ENCODE measurements around the gene CR1. TPM values are rescaled to one million over a fixed set of nuclear protein-coding genes. Genes with fewer than 3 reads are reported as not detected.
"Not testable (repeated sequence)": the region's sequence is repeated elsewhere in the genome, so short reads cannot be mapped to it uniquely, and the experiment has no call there.

Gene CR1
- total RNA-seq, 1 experiment from 2014 or later: 0.13 TPM

GRCh38 chr1:207487636-207488035 lies 8.3 kb upstream of the CR1 start:
- DNase-seq (ENCODE audit: low spot score) (no peak), ATAC-seq (no peak)
- Mint-ChIP-seq H3K9me3 (no peaks in the 10 kb centered on the region), H3K4me1 (no peaks in the 10 kb centered on the region), H3K36me3 (no peaks in the 10 kb centered on the region), H3K27ac (no peak overlapping the region), H3K4me3 (no peak overlapping the region), H3K27me3 (ENCODE audit: low read depth) (no peaks in the 10 kb centered on the region; the same call in none of the 2 replicates)
- ChIA-PET CTCF (interaction anchor here (0.6 to 1.4 kb wide), 4 partner anchors 33 to 93 kb away, joined by 3 to 5 read pairs (median 3); partner anchors contain the start of gene CR2), POLR2A (no interaction called here)
- no peak for TF ChIP-seq IRF1 (CRISPR knock-in tag; IDR thresholded peaks at IDR 0.05)

GRCh38 chr1:207493212-207493611 lies 2.7 kb upstream of the CR1 start:
- ATAC-seq (no peak), DNase-seq (ENCODE audit: low spot score) (no peak)
- Mint-ChIP-seq H3K4me3 (no peak overlapping the region), H3K4me1 (peaks cover 11% of the 10 kb centered on the region), H3K27me3 (ENCODE audit: low read depth) (peaks cover 29% of the 10 kb centered on the region), H3K9me3 (no peaks in the 10 kb centered on the region), H3K36me3 (no peaks in the 10 kb centered on the region), H3K27ac (no peak overlapping the region)
- TF ChIP-seq FOXK1 (CRISPR knock-in tag; IDR thresholded peaks at IDR 0.05): no peak
- TF ChIP-seq GRHL2 (CRISPR knock-in tag; IDR thresholded peaks at IDR 0.05; ENCODE audit: insufficient replicate concordance, severe bottlenecking): no peak
- no peak for TF ChIP-seq FOXP1 (CRISPR knock-in tag; IDR thresholded peaks at IDR 0.05; ENCODE audit: borderline replicate concordance)
- TF ChIP-seq E2F4 (CRISPR knock-in tag; IDR thresholded peaks at IDR 0.05; ENCODE audit: borderline replicate concordance, low read depth): no peak
- TF ChIP-seq ZNF121 (CRISPR knock-in tag; IDR thresholded peaks at IDR 0.05): no peak
- no peak for TF ChIP-seq ETV6 (CRISPR knock-in tag; IDR thresholded peaks at IDR 0.05)
- ChIA-PET CTCF (no interaction called here), POLR2A (no interaction called here)

- TF ChIP-seq SP1 (CRISPR knock-in tag; conservative IDR thresholded peaks at IDR 0.05): no peak
- no peak for TF ChIP-seq ZNF138 (CRISPR knock-in tag; conservative IDR thresholded peaks at IDR 0.05)
- ChIA-PET POLR2A (no interaction called here), CTCF (no interaction called here)
- ATAC-seq: no peak
- H3K27me3 Mint-ChIP-seq (ENCODE audit: low read depth): peaks cover 29% of the 10 kb centered on the region
- H3K4me3 Mint-ChIP-seq: no peak overlapping the region
- no peak overlapping the region for H3K27ac Mint-ChIP-seq
- H3K9me3 Mint-ChIP-seq: no peaks in the 10 kb centered on the region
- H3K36me3 Mint-ChIP-seq: no peaks in the 10 kb centered on the region
- H3K4me1 Mint-ChIP-seq: peaks cover 11% of the 10 kb centered on the region
- DNase-seq (ENCODE audit: low spot score): no peak
These were observed 1.8 kb upstream of the CR1 start for GRCh38 chr1:207494171-207494570.

- Mint-ChIP-seq H3K4me1 (peaks cover 11% of the 10 kb centered on the region), H3K27me3 (ENCODE audit: low read depth) (peaks cover 29% of the 10 kb centered on the region), H3K4me3 (peak overlapping the region; percentile 76)
- ChIA-PET POLR2A (interaction anchor here (1.4 to 2.0 kb wide), 2 partner anchors 72 to 442 kb away, joined by 3 to 4 read pairs; partner anchors contain the start of gene PFKFB2), CTCF (interaction anchor here (0.8 to 1.8 kb wide), 5 partner anchors 41 to 412 kb away, joined by 3 to 12 read pairs (median 7); partner anchors contain the start of gene CR2)
- not testable (repeated sequence) for H3K27ac Mint-ChIP-seq; ATAC-seq; H3K9me3 Mint-ChIP-seq; DNase-seq (ENCODE audit: low spot score); H3K36me3 Mint-ChIP-seq
These were observed 676 bp upstream of the CR1 start for GRCh38 chr1:207495281-207495680.

GRCh38 chr1:207497941-207498340 lies 2.0 kb downstream of the CR1 start:
- Mint-ChIP-seq H3K27me3 (ENCODE audit: low read depth) (peaks cover 29% of the 10 kb centered on the region), H3K9me3 (no peaks in the 10 kb centered on the region), H3K4me1 (peaks cover 11% of the 10 kb centered on the region), H3K4me3 (no peak overlapping the region), H3K27ac (no peak overlapping the region), H3K36me3 (no peaks in the 10 kb centered on the region)
- ATAC-seq (no peak), DNase-seq (ENCODE audit: low spot score) (no peak)
- ChIA-PET CTCF (interaction anchor here (0.7 to 2.7 kb wide), 4 partner anchors 44 to 414 kb away, joined by 3 to 7 read pairs (median 4); partner anchors contain the start of gene CR2), POLR2A (no interaction called here)
- TF ChIP-seq ZSCAN18 (CRISPR knock-in tag; IDR thresholded peaks at IDR 0.05) (no peak), USF1 (CRISPR knock-in tag; IDR thresholded peaks at IDR 0.05) (no peak), ZNF423 (CRISPR knock-in tag; IDR thresholded peaks at IDR 0.05) (no peak), ERG (CRISPR knock-in tag; IDR thresholded peaks at IDR 0.05) (no peak), ZNF219 (CRISPR knock-in tag; IDR thresholded peaks at IDR 0.05; ENCODE audit: borderline replicate concordance) (no peak), PRRX2 (CRISPR knock-in tag; IDR thresholded peaks at IDR 0.05) (no peak), OVOL2 (CRISPR knock-in tag; IDR thresholded peaks at IDR 0.05; ENCODE audit: borderline replicate concordance) (no peak), PREB (CRISPR knock-in tag; IDR thresholded peaks at IDR 0.05; ENCODE audit: borderline replicate concordance) (no peak), ZBTB43 (CRISPR knock-in tag; IDR thresholded peaks at IDR 0.05) (no peak), GTF2I (CRISPR knock-in tag; conservative IDR thresholded peaks at IDR 0.05) (no peak)

Data from WTC11 (cell line).